NCI-H345 treated with DMSO at 0.1 percent for 48 hours (cell line): ENCODE measurements around the gene CTDSP1.
A peak's percentile ranks its signal among the peaks of the same experiment; 100 is the strongest.

Experiments used
- DNase-seq: peaks from one replicate; lab custom pipeline; 2025; ENCODE audit not compliant: unreplicated experiment; lab: John Stamatoyannopoulos, UW

Gene CTDSP1

GRCh38 chr2:218382785-218383184 is 16.9 kb upstream of the CTDSP1 start:
- DNase-seq, result no peak

- no peak for DNase-seq
Measured at GRCh38 chr2:218383892-218384519, 15.7 kb upstream of the CTDSP1 start.

- no peak for DNase-seq
Measured at GRCh38 chr2:218384975-218385374, 14.7 kb upstream of the CTDSP1 start.

GRCh38 chr2:218386505-218387368 is 12.9 kb upstream of the CTDSP1 start:
- no peak for DNase-seq

GRCh38 chr2:218387369-218388194 is 12.1 kb upstream of the CTDSP1 start:
- DNase-seq, result peak; percentile 77

GRCh38 chr2:218389333-218390150 is 10.1 kb upstream of the CTDSP1 start:
- no peak for DNase-seq

GRCh38 chr2:218391202-218391601 is 8.5 kb upstream of the CTDSP1 start:
- DNase-seq, result no peak

- no peak for DNase-seq
Measured at GRCh38 chr2:218392459-218392858, 7.2 kb upstream of the CTDSP1 start.

- DNase-seq, result no peak
Measured at GRCh38 chr2:218392891-218393462, 6.7 kb upstream of the CTDSP1 start.

- DNase-seq, result no peak
Measured at GRCh38 chr2:218393750-218394290, 5.8 kb upstream of the CTDSP1 start.

- no peak for DNase-seq
Measured at GRCh38 chr2:218394298-218395089, 5.2 kb upstream of the CTDSP1 start.

GRCh38 chr2:218395090-218395444 is 4.6 kb upstream of the CTDSP1 start:
- no peak for DNase-seq

- DNase-seq, result no peak
Measured at GRCh38 chr2:218395456-218395825, 4.2 kb upstream of the CTDSP1 start.

GRCh38 chr2:218395826-218396687 is 3.6 kb upstream of the CTDSP1 start:
- peak; percentile 84 for DNase-seq

- peak; percentile 92 for DNase-seq
Measured at GRCh38 chr2:218396688-218397462, 2.8 kb upstream of the CTDSP1 start.

GRCh38 chr2:218397463-218397819 is 2.2 kb upstream of the CTDSP1 start:
- no peak for DNase-seq

- peak; percentile 28 for DNase-seq
Measured at GRCh38 chr2:218397820-218398436, 1.7 kb upstream of the CTDSP1 start.
